ENCODE measurements around the gene SLC26A9.

GRCh38 chr1:205948886-205949285 is 5.6 kb upstream of the SLC26A9 start:
- TF ChIP-seq EGR1 (IDR thresholded peaks at IDR 0.05) (no peak), CEBPB (IDR thresholded peaks at IDR 0.05) (no peak), USF1 (IDR thresholded peaks at IDR 0.05) (no peak), FOXM1 (IDR thresholded peaks at IDR 0.05; ENCODE audit: borderline replicate concordance, low read depth) (no peak), EP300 (IDR thresholded peaks at IDR 0.05; ENCODE audit: borderline replicate concordance) (no peak)

All from Ishikawa (cell line).